GM18873 (cell line): ENCODE results near the gene COL5A2.

Source experiments
- ATAC-seq: cut with Tn5 transposase; IDR thresholded peaks from one replicate; pipeline ENCODE4 v1.9.1; 2021; ENCODE audit warnings: mild to moderate bottlenecking, moderate library complexity, moderate number of reproducible peaks; ENCODE audit not compliant: unreplicated experiment, low FRiP score

Gene COL5A2

GRCh38 chr2:189060096-189060642 lies 119.4 kb downstream of the COL5A2 start:
- no peak for ATAC-seq

- no peak for ATAC-seq
Measured at GRCh38 chr2:189057316-189057715, 122.2 kb downstream of the COL5A2 start.

- no peak for ATAC-seq
Measured at GRCh38 chr2:189056200-189057106, 123.1 kb downstream of the COL5A2 start.

GRCh38 chr2:189050165-189050712 lies 129.3 kb downstream of the COL5A2 start:
- no peak for ATAC-seq

- ATAC-seq = no peak
Measured at GRCh38 chr2:189049709-189050164, 129.8 kb downstream of the COL5A2 start.

- ATAC-seq = no peak
Measured at GRCh38 chr2:189048189-189048588, 131.4 kb downstream of the COL5A2 start.

GRCh38 chr2:189047171-189047888 lies 132.2 kb downstream of the COL5A2 start:
- no peak for ATAC-seq

GRCh38 chr2:189046320-189046719 lies 133.2 kb downstream of the COL5A2 start:
- ATAC-seq = no peak

- no peak for ATAC-seq
Measured at GRCh38 chr2:189045836-189046235, 133.7 kb downstream of the COL5A2 start.

- ATAC-seq = no peak
Measured at GRCh38 chr2:189037518-189037917, 142.0 kb downstream of the COL5A2 start.

- no peak for ATAC-seq
Measured at GRCh38 chr2:189024901-189025618, 154.5 kb downstream of the COL5A2 start.

GRCh38 chr2:189022492-189022891 lies 157.1 kb downstream of the COL5A2 start:
- no peak for ATAC-seq

- no peak for ATAC-seq
Measured at GRCh38 chr2:189022053-189022481, 157.5 kb downstream of the COL5A2 start.

- ATAC-seq = no peak
Measured at GRCh38 chr2:189020179-189020578, 159.4 kb downstream of the COL5A2 start.

- ATAC-seq = no peak
Measured at GRCh38 chr2:189018631-189019030, 160.9 kb downstream of the COL5A2 start.

GRCh38 chr2:189016311-189016861 lies 163.2 kb downstream of the COL5A2 start:
- no peak for ATAC-seq

GRCh38 chr2:189015359-189015758 lies 164.2 kb downstream of the COL5A2 start:
- ATAC-seq = no peak

- ATAC-seq = no peak
Measured at GRCh38 chr2:189014449-189015138, 165.0 kb downstream of the COL5A2 start.

- ATAC-seq = no peak
Measured at GRCh38 chr2:189013671-189014448, 165.7 kb downstream of the COL5A2 start.
